H1 (cell line): ENCODE measurements around the gene CNOT8. TPM values are rescaled to one million over a fixed set of nuclear protein-coding genes. Genes with fewer than 3 reads are reported as not detected.

Source experiments
- ATF3 ChIP-seq: IDR thresholded peaks from 2 replicates; pipeline ENCODE4 v1.6.1; 2011; ENCODE audit warnings: low read depth, mild to moderate bottlenecking, low read length; ENCODE audit not compliant: insufficient read depth
- BRCA1 ChIP-seq: IDR thresholded peaks from 2 replicates; pipeline ENCODE4 v1.6.1; 2012; ENCODE audit warnings: low read depth, low read length, improper control_type of control experiment
- KDM1A ChIP-seq: fragments of 200-600, 300-600 bp; sonication (generic); IDR thresholded peaks from 2 replicates; pipeline ENCODE4 v1.7.1; 2016; ENCODE audit warnings: mild to moderate bottlenecking, low read length, borderline replicate concordance
- POLR2AphosphoS5 ChIP-seq: IDR thresholded peaks from 2 replicates; pipeline ENCODE4 v1.6.1; 2011; ENCODE audit warnings: low read depth, low read length
- RNF2 ChIP-seq: fragments of 200-900, 300-1000 bp; sonication (generic); IDR thresholded peaks from 2 replicates; pipeline ENCODE4 v1.7.1; 2016; ENCODE audit warnings: borderline replicate concordance, low read depth, mild to moderate bottlenecking, antibody characterized with exemption, low read length; ENCODE audit not compliant: poor library complexity, severe bottlenecking; ENCODE audit errors: missing control alignments
- SIN3A ChIP-seq, 2 experiments: IDR thresholded peaks in 1 of 2; conservative IDR thresholded peaks in 1 of 2; 2 replicates each; pipeline ENCODE4 v1.6.1; 2011 to 2012; ENCODE audit warnings: low read length in 2 of 2, improper control_type of control experiment in 1 of 2, low read depth in 1 of 2, mild to moderate bottlenecking in 1 of 2
- SUZ12 ChIP-seq: fragments of 200-600 bp; sonication (generic); IDR thresholded peaks from 2 replicates; pipeline ENCODE4 v1.6.1; 2012; ENCODE audit warnings: mild to moderate bottlenecking, inconsistent platforms, low read length, moderate library complexity, mixed read lengths
- TCF12 ChIP-seq: IDR thresholded peaks from 2 replicates; pipeline ENCODE4 v1.6.1; 2011; ENCODE audit warnings: low read depth, mild to moderate bottlenecking, low read length
- polyA plus RNA-seq, 7 experiments: library from polyadenylated mRNA; depleted of rRNA in 3 of 7; stranded (reverse) in 5 of 7; unstranded in 2 of 7; fragments of >200 nt in 5 of 7; fragments of 200-250 nt in 2 of 7; gene quantifications; 1 replicate in 5 of 7; 2 replicates in 1 of 7; 4 replicates in 1 of 7; pipeline versions ENCODE4 v1.2.1 to v1.2.3, GENCODE V29; 2011 to 2013; ENCODE audit warnings: missing spikeins in 2 of 7, mixed read lengths in 2 of 7
- total RNA-seq: library from RNA; stranded (reverse); fragmentation: NEBNext Ultra II Directional; extraction: Animal tissue kit (Norgen Biotek cat#: 25700); gene quantifications from 2 replicates; pipeline ENCODE4 v1.2.1, GENCODE V29; 2021
- TF ChIP-seq, protein P1 (sequence below): fragments of 300-600 bp; sonication (generic); IDR thresholded peaks from 2 replicates; pipeline ENCODE4 v1.7.1; 2012; ENCODE audit warnings: low read length, moderate library complexity, mild to moderate bottlenecking, inconsistent platforms; ENCODE audit not compliant: insufficient replicate concordance

CNOT8 gene
- total and polyA plus RNA-seq, 2 of the 8 experiments (the other 6 are each of a cell fraction or from before 2014, with no cell fraction given) = 36.4 to 62.9 TPM

- TF ChIP-seq, protein P1, sequence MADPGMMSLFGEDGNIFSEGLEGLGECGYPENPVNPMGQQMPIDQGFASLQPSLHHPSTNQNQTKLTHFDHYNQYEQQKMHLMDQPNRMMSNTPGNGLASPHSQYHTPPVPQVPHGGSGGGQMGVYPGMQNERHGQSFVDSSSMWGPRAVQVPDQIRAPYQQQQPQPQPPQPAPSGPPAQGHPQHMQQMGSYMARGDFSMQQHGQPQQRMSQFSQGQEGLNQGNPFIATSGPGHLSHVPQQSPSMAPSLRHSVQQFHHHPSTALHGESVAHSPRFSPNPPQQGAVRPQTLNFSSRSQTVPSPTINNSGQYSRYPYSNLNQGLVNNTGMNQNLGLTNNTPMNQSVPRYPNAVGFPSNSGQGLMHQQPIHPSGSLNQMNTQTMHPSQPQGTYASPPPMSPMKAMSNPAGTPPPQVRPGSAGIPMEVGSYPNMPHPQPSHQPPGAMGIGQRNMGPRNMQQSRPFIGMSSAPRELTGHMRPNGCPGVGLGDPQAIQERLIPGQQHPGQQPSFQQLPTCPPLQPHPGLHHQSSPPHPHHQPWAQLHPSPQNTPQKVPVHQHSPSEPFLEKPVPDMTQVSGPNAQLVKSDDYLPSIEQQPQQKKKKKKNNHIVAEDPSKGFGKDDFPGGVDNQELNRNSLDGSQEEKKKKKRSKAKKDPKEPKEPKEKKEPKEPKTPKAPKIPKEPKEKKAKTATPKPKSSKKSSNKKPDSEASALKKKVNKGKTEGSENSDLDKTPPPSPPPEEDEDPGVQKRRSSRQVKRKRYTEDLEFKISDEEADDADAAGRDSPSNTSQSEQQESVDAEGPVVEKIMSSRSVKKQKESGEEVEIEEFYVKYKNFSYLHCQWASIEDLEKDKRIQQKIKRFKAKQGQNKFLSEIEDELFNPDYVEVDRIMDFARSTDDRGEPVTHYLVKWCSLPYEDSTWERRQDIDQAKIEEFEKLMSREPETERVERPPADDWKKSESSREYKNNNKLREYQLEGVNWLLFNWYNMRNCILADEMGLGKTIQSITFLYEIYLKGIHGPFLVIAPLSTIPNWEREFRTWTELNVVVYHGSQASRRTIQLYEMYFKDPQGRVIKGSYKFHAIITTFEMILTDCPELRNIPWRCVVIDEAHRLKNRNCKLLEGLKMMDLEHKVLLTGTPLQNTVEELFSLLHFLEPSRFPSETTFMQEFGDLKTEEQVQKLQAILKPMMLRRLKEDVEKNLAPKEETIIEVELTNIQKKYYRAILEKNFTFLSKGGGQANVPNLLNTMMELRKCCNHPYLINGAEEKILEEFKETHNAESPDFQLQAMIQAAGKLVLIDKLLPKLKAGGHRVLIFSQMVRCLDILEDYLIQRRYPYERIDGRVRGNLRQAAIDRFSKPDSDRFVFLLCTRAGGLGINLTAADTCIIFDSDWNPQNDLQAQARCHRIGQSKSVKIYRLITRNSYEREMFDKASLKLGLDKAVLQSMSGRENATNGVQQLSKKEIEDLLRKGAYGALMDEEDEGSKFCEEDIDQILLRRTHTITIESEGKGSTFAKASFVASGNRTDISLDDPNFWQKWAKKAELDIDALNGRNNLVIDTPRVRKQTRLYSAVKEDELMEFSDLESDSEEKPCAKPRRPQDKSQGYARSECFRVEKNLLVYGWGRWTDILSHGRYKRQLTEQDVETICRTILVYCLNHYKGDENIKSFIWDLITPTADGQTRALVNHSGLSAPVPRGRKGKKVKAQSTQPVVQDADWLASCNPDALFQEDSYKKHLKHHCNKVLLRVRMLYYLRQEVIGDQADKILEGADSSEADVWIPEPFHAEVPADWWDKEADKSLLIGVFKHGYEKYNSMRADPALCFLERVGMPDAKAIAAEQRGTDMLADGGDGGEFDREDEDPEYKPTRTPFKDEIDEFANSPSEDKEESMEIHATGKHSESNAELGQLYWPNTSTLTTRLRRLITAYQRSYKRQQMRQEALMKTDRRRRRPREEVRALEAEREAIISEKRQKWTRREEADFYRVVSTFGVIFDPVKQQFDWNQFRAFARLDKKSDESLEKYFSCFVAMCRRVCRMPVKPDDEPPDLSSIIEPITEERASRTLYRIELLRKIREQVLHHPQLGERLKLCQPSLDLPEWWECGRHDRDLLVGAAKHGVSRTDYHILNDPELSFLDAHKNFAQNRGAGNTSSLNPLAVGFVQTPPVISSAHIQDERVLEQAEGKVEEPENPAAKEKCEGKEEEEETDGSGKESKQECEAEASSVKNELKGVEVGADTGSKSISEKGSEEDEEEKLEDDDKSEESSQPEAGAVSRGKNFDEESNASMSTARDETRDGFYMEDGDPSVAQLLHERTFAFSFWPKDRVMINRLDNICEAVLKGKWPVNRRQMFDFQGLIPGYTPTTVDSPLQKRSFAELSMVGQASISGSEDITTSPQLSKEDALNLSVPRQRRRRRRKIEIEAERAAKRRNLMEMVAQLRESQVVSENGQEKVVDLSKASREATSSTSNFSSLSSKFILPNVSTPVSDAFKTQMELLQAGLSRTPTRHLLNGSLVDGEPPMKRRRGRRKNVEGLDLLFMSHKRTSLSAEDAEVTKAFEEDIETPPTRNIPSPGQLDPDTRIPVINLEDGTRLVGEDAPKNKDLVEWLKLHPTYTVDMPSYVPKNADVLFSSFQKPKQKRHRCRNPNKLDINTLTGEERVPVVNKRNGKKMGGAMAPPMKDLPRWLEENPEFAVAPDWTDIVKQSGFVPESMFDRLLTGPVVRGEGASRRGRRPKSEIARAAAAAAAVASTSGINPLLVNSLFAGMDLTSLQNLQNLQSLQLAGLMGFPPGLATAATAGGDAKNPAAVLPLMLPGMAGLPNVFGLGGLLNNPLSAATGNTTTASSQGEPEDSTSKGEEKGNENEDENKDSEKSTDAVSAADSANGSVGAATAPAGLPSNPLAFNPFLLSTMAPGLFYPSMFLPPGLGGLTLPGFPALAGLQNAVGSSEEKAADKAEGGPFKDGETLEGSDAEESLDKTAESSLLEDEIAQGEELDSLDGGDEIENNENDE = no peak
- TF ChIP-seq SIN3A (conservative IDR thresholded peaks at IDR 0.05 in 1 of 2, IDR thresholded peaks at IDR 0.05 in 1 of 2; ENCODE audit: low read depth in 1 of 2, low read length in 2 of 2) = no peak
- no peak for TF ChIP-seq RNF2
- TF ChIP-seq SUZ12 = no peak
- TF ChIP-seq KDM1A = no peak
- TF ChIP-seq ATF3 = no peak
- no peak for TF ChIP-seq TCF12
- no peak for TF ChIP-seq BRCA1
- TF ChIP-seq POLR2AphosphoS5 = no peak
These were observed 5.1 kb downstream of the CNOT8 start (continued) for GRCh38 chr5:154863291-154864080.
